Breast epithelium (tissue), 4 donors: ENCODE data around the gene TFB1M. TPM values are rescaled to one million over a fixed set of nuclear protein-coding genes. Genes with fewer than 3 reads are reported as not detected.

Source experiments
- DNase-seq, 2 donors: peaks; one replicate each; pipeline ENCODE4 v3.0.0-alpha.2; 2019; ENCODE audit warnings: low spot score in 2 of 2
- H3K27ac ChIP-seq, 2 donors: fragments of 200-600 bp; sonication (generic) in 1 of 2; one replicate each; pipeline ENCODE4 v1.5.1; 2016 to 2019; ENCODE audit warnings: mild to moderate bottlenecking in 1 of 2
- H3K27me3 ChIP-seq, 2 donors: fragments of 200-600 bp; sonication (generic) in 1 of 2; one replicate each; pipeline versions ENCODE4 v1.5.1 to v1.6.0; 2017 to 2019; ENCODE audit warnings: control low read depth in 1 of 2, mild to moderate bottlenecking in 1 of 2
- H3K36me3 ChIP-seq: fragments of 200-600 bp; one replicate; pipeline ENCODE4 v1.5.1; 2019
- H3K4me1 ChIP-seq, 2 donors: fragments of 200-600 bp; sonication (generic); one replicate each; pipeline ENCODE4 v1.5.1; 2016 to 2019; ENCODE audit warnings: control low read depth in 1 of 2
- H3K4me3 ChIP-seq, 3 donors: fragments of 200-600 bp; sonication (generic); 1 replicate in 2 of 3; 2 replicates in 1 of 3; pipeline ENCODE4 v1.5.1; 2016 to 2019; ENCODE audit warnings: mild to moderate bottlenecking in 3 of 3, moderate library complexity in 2 of 3
- H3K9me3 ChIP-seq, 2 donors: fragments of 200-600 bp; sonication (generic) in 1 of 2; one replicate each; pipeline ENCODE4 v1.5.1; 2016 to 2019; ENCODE audit warnings: control low read depth in 1 of 2
- POLR2A ChIP-seq: fragments of 450-650 bp; IDR thresholded peaks from one replicate; pipeline ENCODE4 v1.6.1; 2016; ENCODE audit warnings: antibody characterized with exemption, mild to moderate bottlenecking, moderate library complexity
- POLR2AphosphoS5 ChIP-seq, 3 donors: sonication (generic); formaldehyde crosslinking; IDR thresholded peaks; one replicate each; pipeline ENCODE4 v1.6.1; 2017; ENCODE audit warnings: antibody characterized with exemption in 3 of 3
- intact Hi-C: fragments of 100-400 bp; cut with DNase I; formaldehyde crosslinking; loops from one replicate; pipeline ENCODE4 v1.15.1; 2023; ENCODE audit warnings: low total_unique reads
- total RNA-seq, 3 donors: library from RNA; depleted of rRNA; stranded (reverse); fragments of >200 nt; gene quantifications; one replicate each; pipeline ENCODE4 v1.1.0, GENCODE V29; 2016
- TF ChIP-seq, protein P1 (sequence below), 3 donors: fragments of 450-650 bp; IDR thresholded peaks; one replicate each; pipeline ENCODE4 v1.5.1; 2016 to 2017; ENCODE audit warnings: antibody characterized with exemption in 3 of 3, mild to moderate bottlenecking in 3 of 3, moderate library complexity in 3 of 3

The TFB1M gene
- total RNA-seq, 3 donors from 2014 or later, result 9.9 to 28.5 (median 18.4) TPM

DNA sequence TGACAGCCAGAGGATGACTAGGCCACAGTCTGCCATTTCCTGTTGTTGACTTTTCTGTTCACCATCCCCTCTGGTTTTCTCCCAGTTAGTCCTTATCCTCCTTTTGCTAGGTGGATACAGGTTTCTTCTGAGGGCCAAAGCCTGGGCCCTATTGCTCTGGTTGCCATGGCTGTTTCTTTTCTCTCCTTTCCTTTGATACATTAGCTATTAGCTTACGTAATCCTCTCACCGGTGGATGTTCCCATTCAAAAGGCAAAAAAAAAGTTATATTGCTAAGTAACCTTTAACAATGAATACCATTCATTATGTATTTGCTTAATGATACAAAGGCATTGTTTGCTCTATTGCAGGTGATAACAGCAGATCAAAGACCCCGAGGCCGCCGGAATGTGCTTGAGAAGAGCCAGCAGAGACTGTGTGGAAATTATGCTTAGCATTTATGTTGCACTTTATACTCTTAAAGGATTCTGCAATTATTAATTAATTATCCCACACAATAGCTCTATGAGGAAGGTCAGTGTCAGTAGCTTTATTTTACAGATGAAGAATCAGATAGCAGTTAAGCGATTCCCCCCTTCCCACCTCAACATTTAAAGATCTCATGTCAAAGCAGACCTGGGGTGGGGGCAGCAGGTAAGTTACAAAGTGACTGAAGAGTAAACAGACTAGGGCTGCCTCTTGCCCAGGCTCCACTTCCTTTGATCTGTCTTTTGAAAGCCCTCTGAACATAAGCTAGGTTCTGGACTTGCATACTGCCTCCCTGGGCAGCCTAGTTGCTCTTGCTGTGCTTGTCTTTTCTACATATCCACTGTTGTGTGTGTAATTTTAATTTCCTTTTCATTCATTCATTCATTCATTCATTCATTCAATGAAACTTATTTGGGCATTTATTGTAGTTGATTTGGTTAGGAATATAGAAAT is 14.5 kb upstream of the TFB1M start:
- TF ChIP-seq POLR2A (no peak), POLR2AphosphoS5 (IDR thresholded peaks at IDR 0.05) (no peak)
- TF ChIP-seq, protein P1, sequence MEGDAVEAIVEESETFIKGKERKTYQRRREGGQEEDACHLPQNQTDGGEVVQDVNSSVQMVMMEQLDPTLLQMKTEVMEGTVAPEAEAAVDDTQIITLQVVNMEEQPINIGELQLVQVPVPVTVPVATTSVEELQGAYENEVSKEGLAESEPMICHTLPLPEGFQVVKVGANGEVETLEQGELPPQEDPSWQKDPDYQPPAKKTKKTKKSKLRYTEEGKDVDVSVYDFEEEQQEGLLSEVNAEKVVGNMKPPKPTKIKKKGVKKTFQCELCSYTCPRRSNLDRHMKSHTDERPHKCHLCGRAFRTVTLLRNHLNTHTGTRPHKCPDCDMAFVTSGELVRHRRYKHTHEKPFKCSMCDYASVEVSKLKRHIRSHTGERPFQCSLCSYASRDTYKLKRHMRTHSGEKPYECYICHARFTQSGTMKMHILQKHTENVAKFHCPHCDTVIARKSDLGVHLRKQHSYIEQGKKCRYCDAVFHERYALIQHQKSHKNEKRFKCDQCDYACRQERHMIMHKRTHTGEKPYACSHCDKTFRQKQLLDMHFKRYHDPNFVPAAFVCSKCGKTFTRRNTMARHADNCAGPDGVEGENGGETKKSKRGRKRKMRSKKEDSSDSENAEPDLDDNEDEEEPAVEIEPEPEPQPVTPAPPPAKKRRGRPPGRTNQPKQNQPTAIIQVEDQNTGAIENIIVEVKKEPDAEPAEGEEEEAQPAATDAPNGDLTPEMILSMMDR (IDR thresholded peaks at IDR 0.05), result no peak
- Histone ChIP-seq H3K9me3 (no peaks in the 10 kb centered on the region), H3K27ac (no peak overlapping the region), H3K4me3 (no peak overlapping the region), H3K36me3 (peaks cover 5% of the 10 kb centered on the region), H3K27me3 (no peaks in the 10 kb centered on the region), H3K4me1 (no peaks in the 10 kb centered on the region)
- intact Hi-C loops, result no loop called here
- DNase-seq, result no peak

DNA sequence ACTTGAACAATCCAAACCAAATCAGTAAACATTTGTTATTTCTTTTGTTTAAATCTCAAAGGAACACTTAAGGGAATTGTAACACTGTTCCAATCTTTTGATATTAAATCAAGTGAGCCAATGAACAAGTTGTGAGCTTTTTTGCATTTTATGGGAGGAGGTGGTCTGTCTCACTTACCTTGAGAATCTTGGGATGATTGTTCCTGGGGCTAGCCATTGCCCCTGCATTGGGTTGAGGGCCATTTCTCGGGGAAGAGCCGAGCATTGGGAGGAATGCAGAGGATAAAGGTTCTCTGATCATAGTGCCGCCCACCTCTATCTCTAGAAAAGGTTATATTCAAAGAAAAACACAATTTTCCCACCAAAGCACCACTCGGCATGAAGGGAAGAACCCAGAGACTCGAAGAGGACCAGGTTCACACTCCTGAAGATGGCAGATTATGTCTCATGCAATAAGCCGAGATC is 13.8 kb upstream of the TFB1M start:
- no peaks in the 10 kb centered on the region for H3K27me3 ChIP-seq
- no peak overlapping the region for H3K27ac ChIP-seq
- TF ChIP-seq, protein P1 (IDR thresholded peaks at IDR 0.05), result no peak
- TF ChIP-seq POLR2AphosphoS5 (IDR thresholded peaks at IDR 0.05) (no peak), POLR2A (no peak)
- peaks cover 5% of the 10 kb centered on the region for H3K36me3 ChIP-seq
- no peak for DNase-seq
- no peaks in the 10 kb centered on the region for H3K4me1 ChIP-seq
- intact Hi-C loops, result no loop called here
- no peak overlapping the region for H3K4me3 ChIP-seq
- H3K9me3 ChIP-seq, result no peaks in the 10 kb centered on the region

DNA sequence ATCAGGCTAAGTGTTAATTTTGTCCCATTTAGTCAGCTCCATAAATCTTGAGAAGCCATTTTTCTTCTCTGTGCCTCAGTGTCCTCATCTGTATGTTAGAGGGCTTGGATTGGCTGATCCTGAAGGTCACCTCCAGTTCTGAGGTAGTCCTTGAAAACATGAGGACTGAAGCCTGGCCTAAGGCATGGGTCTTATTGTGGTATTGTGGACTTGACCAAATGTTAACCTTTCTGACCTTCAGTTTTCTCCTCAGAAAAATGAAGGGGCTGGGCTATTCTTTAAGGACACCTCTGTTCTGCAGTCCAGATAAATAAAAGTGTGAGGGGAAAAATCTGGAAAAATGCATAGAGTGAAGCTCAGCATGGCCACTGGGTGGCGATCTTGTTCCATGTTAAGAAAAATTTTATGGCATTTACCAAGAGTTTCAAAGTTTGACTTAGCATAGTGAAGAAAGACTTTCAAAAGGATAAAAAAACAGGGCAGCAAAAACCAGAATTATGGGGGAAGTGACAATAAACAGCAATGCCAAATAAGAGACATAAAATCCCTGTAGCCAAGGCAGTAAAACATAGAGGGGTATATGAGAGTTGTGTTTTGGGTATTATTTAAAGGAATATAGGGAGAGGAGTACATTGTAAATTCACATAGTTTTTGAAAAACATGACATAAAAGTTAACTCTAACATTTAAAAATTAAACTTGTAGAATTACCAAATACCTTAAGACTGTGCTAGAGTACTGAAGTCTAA is 13.2 kb upstream of the TFB1M start:
- TF ChIP-seq POLR2AphosphoS5 (IDR thresholded peaks at IDR 0.05), result no peak
- TF ChIP-seq, protein P1 (IDR thresholded peaks at IDR 0.05), result peak; percentile 76 to 88 (median 85)
- Histone ChIP-seq H3K9me3 (no peaks in the 10 kb centered on the region), H3K27me3 (no peaks in the 10 kb centered on the region), H3K4me1 (no peaks in the 10 kb centered on the region), H3K27ac (no peak overlapping the region), H3K36me3 (peaks cover 5% of the 10 kb centered on the region), H3K4me3 (no peak overlapping the region)
- intact Hi-C loops, result no loop called here
- DNase-seq, result peak in 1 of 2 donors; percentile 27

DNA sequence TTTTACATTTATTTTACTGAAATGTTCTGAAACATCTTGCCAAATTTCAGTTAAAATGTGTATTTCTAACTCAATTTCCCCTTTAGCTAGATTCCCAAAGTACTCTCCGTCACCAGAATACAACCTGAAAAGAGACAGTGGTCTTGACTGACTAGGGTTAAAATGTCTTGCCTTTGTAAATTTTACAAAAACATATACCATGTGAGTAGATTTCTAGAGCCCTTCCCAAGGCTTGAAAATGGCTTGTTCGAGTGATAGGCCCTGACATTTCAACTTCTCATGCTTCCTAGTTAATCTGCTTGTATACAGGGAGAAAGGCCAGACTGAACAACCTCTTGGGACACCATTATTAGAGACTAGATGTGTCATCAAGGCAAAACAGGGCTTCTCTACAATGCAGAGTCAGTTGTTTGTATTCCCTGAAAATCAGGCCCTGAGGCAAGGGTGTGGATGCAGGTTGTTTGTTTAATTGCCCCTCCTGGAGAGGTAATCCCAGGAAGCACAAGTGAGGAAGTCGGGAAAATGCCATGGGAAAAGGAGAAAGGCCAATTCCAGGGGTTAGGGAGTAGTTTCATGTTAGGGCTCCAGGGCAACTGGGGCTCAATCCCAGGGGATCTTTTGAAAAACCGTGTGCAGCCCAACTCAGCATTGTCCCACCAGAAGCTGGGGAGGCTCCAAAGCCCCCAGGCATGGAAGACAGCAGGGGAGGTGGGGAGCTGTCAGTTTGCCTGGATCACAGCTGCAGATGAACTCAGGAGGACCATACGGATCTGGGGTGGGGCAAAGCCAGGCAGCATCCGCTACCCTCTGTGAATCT is 11.6 kb upstream of the TFB1M start:
- Histone ChIP-seq H3K4me1 (no peaks in the 10 kb centered on the region), H3K4me3 (no peak overlapping the region), H3K36me3 (peaks cover 5% of the 10 kb centered on the region), H3K9me3 (no peaks in the 10 kb centered on the region), H3K27me3 (no peaks in the 10 kb centered on the region), H3K27ac (no peak overlapping the region)
- TF ChIP-seq POLR2AphosphoS5 (IDR thresholded peaks at IDR 0.05) (no peak), POLR2A (no peak)
- TF ChIP-seq, protein P1 (IDR thresholded peaks at IDR 0.05), result no peak
- no peak for DNase-seq
- intact Hi-C loops, result no loop called here
